LNCaP clone FGC (cell line): Measurements from ENCODE around the gene GFOD1.

Source experiments
- DNase-seq: peaks from one replicate; pipeline ENCODE4 v3.0.0-alpha.2; 2011; ENCODE audit warnings: low read depth
- H3K4me3 ChIP-seq: 2 replicates; pipeline ENCODE4 v1.5.1; 2011; ENCODE audit warnings: mild to moderate bottlenecking, low read depth, low read length, control low read depth
- TF ChIP-seq, protein P1 (sequence below): IDR thresholded peaks from 2 replicates; pipeline ENCODE4 v1.5.1; 2012; ENCODE audit warnings: mild to moderate bottlenecking; ENCODE audit not compliant: control insufficient read depth, insufficient read depth; ENCODE audit errors: extremely low read depth

The GFOD1 gene, protein sequence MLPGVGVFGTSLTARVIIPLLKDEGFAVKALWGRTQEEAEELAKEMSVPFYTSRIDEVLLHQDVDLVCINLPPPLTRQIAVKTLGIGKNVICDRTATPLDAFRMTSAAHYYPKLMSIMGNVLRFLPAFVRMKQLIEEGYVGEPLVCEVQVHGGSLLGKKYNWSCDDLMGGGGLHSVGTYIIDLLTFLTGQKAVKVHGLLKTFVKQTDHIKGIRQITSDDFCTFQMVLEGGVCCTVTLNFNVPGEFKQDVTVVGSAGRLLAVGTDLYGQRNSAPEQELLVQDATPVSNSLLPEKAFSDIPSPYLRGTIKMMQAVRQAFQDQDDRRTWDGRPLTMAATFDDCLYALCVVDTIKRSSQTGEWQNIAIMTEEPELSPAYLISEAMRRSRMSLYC

DNA sequence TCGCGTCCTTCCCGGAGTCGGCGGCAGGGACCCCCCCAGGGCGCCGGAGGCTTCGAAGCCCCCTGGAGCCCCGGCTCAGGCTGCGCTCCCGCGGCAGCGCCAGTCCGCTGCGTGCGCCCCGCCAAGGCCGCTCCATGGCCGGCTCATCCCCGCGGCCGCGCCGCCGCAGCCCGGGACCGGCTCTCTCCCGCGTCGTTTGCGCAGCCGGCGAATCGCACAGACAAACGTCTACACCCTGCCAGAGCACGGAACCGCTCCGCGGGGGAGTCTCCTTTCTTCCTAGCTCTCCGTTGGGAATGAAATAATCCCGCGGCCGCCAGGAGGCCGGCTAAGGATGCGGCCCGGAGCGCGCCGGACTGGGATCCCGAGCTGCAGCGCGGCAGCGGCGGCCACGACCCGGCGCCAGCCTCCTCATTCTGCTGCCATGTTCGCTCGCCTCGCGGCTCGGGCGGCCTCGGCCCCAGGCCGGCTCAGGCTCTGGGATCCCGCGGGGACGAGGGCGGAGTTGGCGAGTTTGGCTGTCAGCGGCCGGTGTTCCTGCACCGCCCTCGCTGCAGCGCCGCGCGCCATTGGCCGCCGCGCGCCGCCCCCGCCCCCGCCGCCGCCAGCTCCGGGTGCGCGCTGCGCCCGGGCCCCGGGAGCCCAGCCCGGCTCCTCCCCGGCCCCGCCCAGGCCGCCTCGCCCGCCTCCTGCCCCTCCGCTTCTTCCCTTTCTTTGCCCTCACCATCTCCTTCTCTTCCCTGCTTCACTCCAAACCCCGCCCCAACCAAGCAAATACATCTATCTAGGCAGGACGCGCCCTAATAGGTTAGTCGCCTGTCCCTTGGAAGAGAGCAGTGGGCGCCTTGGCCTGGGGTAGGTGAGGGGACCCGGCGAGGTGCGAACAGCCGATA is at the start of gene GFOD1:
GFOD1 (minus strand) TSS at position 479 of the 893 bp plus-strand sequence. CDS start 710 bp downstream, outside the sequence.
- DNase-seq, result peak; percentile 48
- H3K4me3 ChIP-seq, result peak within 1 kb of the TSS; percentile 58
- TF ChIP-seq, protein P1, sequence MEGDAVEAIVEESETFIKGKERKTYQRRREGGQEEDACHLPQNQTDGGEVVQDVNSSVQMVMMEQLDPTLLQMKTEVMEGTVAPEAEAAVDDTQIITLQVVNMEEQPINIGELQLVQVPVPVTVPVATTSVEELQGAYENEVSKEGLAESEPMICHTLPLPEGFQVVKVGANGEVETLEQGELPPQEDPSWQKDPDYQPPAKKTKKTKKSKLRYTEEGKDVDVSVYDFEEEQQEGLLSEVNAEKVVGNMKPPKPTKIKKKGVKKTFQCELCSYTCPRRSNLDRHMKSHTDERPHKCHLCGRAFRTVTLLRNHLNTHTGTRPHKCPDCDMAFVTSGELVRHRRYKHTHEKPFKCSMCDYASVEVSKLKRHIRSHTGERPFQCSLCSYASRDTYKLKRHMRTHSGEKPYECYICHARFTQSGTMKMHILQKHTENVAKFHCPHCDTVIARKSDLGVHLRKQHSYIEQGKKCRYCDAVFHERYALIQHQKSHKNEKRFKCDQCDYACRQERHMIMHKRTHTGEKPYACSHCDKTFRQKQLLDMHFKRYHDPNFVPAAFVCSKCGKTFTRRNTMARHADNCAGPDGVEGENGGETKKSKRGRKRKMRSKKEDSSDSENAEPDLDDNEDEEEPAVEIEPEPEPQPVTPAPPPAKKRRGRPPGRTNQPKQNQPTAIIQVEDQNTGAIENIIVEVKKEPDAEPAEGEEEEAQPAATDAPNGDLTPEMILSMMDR, result no peak

DNA sequence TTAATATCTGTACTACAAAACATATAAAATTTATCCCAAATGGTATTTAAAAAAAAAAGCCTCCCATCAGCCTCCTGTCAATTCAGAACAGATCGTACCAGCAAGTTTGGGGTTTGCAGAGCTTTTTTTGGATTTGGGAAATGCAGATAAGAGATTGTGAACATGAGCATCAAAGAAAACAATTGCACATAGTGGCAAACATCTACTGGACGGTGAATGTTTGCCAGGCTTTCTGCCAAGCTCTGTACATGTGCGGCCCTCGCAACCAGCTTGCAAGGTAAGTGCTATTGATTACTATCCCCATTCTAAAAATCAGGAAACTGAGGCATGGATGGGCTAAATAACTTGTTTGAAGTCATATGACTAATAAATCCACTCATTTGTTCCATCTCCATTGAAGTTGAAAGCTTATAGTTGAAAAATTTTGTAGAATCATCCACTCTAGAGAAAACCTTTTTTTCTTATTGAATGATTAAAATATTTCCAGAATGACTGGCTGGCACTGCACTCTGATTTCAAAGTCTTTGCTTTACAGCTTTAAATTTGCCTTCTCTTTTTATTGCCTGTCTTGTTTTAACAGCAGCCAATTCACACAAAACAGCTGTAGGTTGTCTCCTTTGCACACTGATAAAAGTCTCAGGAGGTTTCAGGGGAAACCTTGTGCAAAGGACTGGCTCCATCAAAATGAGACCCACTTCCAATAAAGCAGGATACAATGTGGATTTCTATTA is 49.6 kb upstream of the GFOD1 start:
- DNase-seq, result no peak
- H3K4me3 ChIP-seq, result no peak overlapping the region
- TF ChIP-seq, protein P1, result no peak

DNA sequence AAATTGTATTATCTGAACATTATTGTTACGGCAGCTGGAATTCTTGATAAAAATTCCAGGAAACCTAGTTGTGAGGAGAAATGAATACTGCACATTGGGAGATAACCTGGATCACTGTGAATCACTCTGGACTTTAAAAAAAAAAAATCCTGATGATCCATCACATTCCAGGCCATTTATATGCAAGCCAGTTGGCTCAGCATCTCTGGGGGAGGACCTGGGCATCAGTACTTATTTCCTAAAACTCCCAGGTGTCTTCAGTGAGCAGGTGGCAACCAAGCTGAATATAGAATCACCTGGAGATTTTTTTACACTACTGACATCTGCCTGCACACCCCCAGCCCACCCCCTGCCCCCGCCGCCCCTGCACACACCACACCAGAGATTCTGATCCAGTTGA is 47.9 kb upstream of the GFOD1 start:
- no peak for DNase-seq
- TF ChIP-seq, protein P1, result no peak
- H3K4me3 ChIP-seq, result no peak overlapping the region

DNA sequence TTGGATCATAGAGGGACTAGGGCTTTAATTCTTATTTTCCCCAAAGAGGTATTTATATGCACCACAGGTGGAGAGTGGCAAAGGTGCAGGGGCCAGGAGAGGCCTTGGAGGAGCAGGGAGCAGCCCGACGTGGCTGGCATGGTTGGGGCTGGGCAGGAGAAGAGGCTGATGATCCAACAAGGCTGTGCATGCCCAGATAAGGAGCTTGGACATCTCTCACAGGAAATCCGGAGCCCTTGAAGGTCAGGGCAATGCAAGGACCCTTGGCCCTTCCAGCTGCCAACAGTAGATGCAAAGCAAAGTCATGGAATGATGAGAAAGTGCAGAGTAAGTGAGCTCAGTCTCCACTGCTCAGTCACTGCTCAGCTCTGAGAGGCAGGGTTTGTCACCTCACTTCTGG is 47.1 kb upstream of the GFOD1 start:
- TF ChIP-seq, protein P1, result no peak
- no peak overlapping the region for H3K4me3 ChIP-seq

DNA sequence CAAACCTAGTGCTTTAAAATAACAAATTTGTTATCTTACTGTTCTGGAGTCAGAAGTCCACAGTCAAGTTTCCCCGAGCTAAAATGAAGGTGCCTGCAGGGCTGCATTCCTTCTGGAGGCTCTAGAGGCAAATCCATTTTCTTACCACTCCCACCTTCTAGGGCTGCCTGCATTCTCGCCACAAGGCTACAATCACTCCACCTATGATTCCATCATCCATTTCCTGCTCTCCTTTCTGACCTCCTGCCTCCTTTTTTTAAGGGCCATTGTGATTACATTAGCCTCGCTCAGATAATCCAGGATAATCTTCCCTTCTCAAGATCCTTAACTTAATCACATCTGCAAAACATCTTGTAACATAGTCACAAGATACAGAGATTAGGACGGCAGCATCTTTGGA is 44.6 kb upstream of the GFOD1 start:
- TF ChIP-seq, protein P1, result no peak
- DNase-seq, result no peak
- no peak overlapping the region for H3K4me3 ChIP-seq

More for the DNA sequence above, 47.1 kb upstream of the GFOD1 start:
- no peak for DNase-seq

DNA sequence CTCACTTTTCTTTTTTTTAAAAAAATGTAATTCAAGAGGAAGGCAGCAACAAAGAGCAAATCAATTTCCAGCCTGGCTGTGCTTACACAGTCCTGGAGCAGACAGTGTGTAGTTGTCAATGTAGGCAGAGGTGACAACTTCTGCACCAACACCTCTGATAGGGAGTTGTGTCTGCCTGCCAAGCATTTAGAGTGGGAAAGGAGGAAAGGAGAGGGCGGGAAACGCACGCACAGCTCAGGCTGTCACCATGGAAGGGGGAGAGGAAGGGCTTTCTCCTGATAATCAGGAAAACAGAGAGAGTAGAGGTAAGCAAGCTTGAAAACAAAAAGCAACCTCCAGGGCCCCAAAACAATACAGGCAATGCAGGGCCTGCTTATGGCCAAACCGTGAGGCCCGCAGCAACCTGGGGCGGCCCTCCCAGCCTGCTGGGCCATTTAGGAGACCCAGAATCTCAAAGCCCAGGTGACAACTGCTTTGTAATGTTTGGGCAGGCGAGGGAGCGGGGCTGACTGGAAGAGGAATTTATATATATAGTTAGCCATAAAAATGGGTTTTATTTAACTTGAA is 41.5 kb upstream of the GFOD1 start:
- TF ChIP-seq, protein P1, result no peak
- H3K4me3 ChIP-seq, result no peak overlapping the region
- no peak for DNase-seq
